A549 (cell line): ENCODE data around the gene PLCB2. TPM values are rescaled to one million over a fixed set of nuclear protein-coding genes. Genes with fewer than 3 reads are reported as not detected.

Experiments used
- ATAC-seq, 2 experiments: fragments of 200-7000 bp in 1 of 2; fragments of >200 bp in 1 of 2; cut with Nextera tagmentation in 1 of 2; cut with Tn5 transposase in 1 of 2; 3 replicates each; pipeline versions ENCODE4 v1.8.0 to v1.9.1; 2018 to 2020; ENCODE audit warnings: mild to moderate bottlenecking in 1 of 2, moderate library complexity in 1 of 2
- CTCF ChIA-PET: fragments of 300-600 bp; sonication (Branson Sonifier 250); formaldehyde crosslinking; extraction: SDS; loops from one replicate; lab custom pipeline; 2021; ENCODE audit warnings: antibody characterized with exemption, inconsistent platforms; lab: Yijun Ruan, JAX
- POLR2A ChIA-PET: fragments of 350-600 bp; formaldehyde crosslinking; extraction: SDS; loops from one replicate; lab custom pipeline; 2021; ENCODE audit warnings: antibody characterized with exemption, inconsistent platforms; lab: Yijun Ruan, JAX
- DNase-seq, 2 experiments: peaks; one replicate each; pipeline versions ENCODE4 v3.0.0 to v3.0.0-alpha.2; 2011 to 2016; ENCODE audit warnings: low read depth in 1 of 2, low spot score in 1 of 2
- FAIRE-seq: peaks from 2 replicates; lab custom pipeline; 2011; peaks lifted over from hg19 to GRCh38; lab: Jason Lieb, UNC
- H3K27ac ChIP-seq, 2 experiments: fragments of >200 bp; sonication (Bioruptor Twin); formaldehyde crosslinking; 3 replicates each; pipeline ENCODE4 v1.5.1; 2016 to 2017
- H3K4me1 ChIP-seq: fragments of >200 bp; sonication (Bioruptor Twin); formaldehyde crosslinking; 3 replicates; pipeline ENCODE4 v1.6.1; 2016
- H3K4me2 ChIP-seq: fragments of >200 bp; sonication (Bioruptor Twin); formaldehyde crosslinking; 3 replicates; pipeline ENCODE4 v1.6.1; 2016
- H3K4me3 ChIP-seq: fragments of >200 bp; sonication (Bioruptor Twin); formaldehyde crosslinking; 3 replicates; pipeline ENCODE4 v1.5.1; 2016
- H3K9me3 ChIP-seq: fragments of >200 bp; sonication (Bioruptor Twin); formaldehyde crosslinking; 3 replicates; pipeline ENCODE4 v1.6.1; 2016
- BHLHE40 ChIP-seq: IDR thresholded peaks from 2 replicates; pipeline ENCODE4 v1.6.1; 2012; ENCODE audit warnings: low read depth, low read length, inconsistent platforms
- CBX8 ChIP-seq: fragments of 200-600 bp; sonication (generic); IDR thresholded peaks from 2 replicates; pipeline ENCODE4 v1.6.1; 2016
- CEBPB ChIP-seq, 2 experiments: fragments of >200 bp in 1 of 2; sonication (Bioruptor Twin) in 1 of 2; formaldehyde crosslinking in 1 of 2; IDR thresholded peaks; 2 replicates each; pipeline ENCODE4 v1.6.1; 2012 to 2016
- CTCF ChIP-seq: fragments of >200 bp; sonication (Bioruptor Twin); formaldehyde crosslinking; IDR thresholded peaks from 3 replicates; pipeline ENCODE4 v1.5.1; 2016
- KDM1A ChIP-seq: fragments of 200-600 bp; sonication (generic); IDR thresholded peaks from 2 replicates; pipeline ENCODE4 v1.6.1; 2016; ENCODE audit warnings: low read depth, mild to moderate bottlenecking
- MAX ChIP-seq: IDR thresholded peaks from 2 replicates; pipeline ENCODE4 v1.6.1; 2012
- NFE2L2 ChIP-seq: fragments of 150-350 bp; conservative IDR thresholded peaks from 2 replicates; pipeline ENCODE4 v1.6.1; 2014; ENCODE audit warnings: low read length
- NPAS2 ChIP-seq: fragments of 250-450 bp; sonication (Bioruptor Pico); IDR thresholded peaks from 2 replicates; pipeline ENCODE4 v1.8.0; 2022; ENCODE audit warnings: mild to moderate bottlenecking, moderate library complexity, borderline replicate concordance
- NR3C1 ChIP-seq: fragments of >200 bp; sonication (Bioruptor Twin); formaldehyde crosslinking; IDR thresholded peaks from 3 replicates; pipeline ENCODE4 v1.6.1; 2017
- PBX3 ChIP-seq: IDR thresholded peaks from 2 replicates; pipeline ENCODE4 v1.6.1; 2012
- RAD21 ChIP-seq, 2 experiments: fragments of >200 bp in 1 of 2; sonication (Bioruptor Twin) in 1 of 2; formaldehyde crosslinking in 1 of 2; IDR thresholded peaks in 1 of 2; conservative IDR thresholded peaks in 1 of 2; 2 replicates in 1 of 2; 3 replicates in 1 of 2; pipeline ENCODE4 v1.6.1; 2012 to 2018; ENCODE audit warnings: inconsistent platforms in 1 of 2
- RARB ChIP-seq: fragments of 250-450 bp; sonication (Bioruptor Pico); IDR thresholded peaks from 2 replicates; pipeline ENCODE4 v1.8.0; 2021; ENCODE audit warnings: mild to moderate bottlenecking, moderate library complexity
- SMC3 ChIP-seq: fragments of >200 bp; sonication (Bioruptor Twin); formaldehyde crosslinking; IDR thresholded peaks from 3 replicates; pipeline ENCODE4 v1.6.1; 2018; ENCODE audit warnings: inconsistent platforms
- TP53 ChIP-seq: fragments of 250-450 bp; sonication (Bioruptor Pico); IDR thresholded peaks from 2 replicates; pipeline ENCODE4 v1.5.0; 2021; ENCODE audit warnings: mild to moderate bottlenecking, moderate library complexity
- ZFP36 ChIP-seq: fragments of 450-650 bp; IDR thresholded peaks from 2 replicates; pipeline ENCODE4 v1.6.1; 2014; ENCODE audit warnings: borderline replicate concordance; ENCODE audit not compliant: partially characterized antibody
- ZNF302 ChIP-seq: fragments of 250-450 bp; sonication (Bioruptor Pico); IDR thresholded peaks from 2 replicates; pipeline ENCODE4 v1.9.0; 2021; ENCODE audit warnings: inconsistent platforms, mild to moderate bottlenecking, moderate library complexity
- WGBS: methylation state at CpG from one replicate; pipeline ENCODE4 v1.1.6; 2017; ENCODE audit errors: missing lambda C conversion rate; 5-methylcytosine and 5-hydroxymethylcytosine counted together
- polyA plus RNA-seq, 4 experiments: library from polyadenylated mRNA; depleted of rRNA in 3 of 4; stranded (reverse); fragments of >200 nt; fragmentation: RNase III in 1 of 4; extraction: RNeasy Plus Mini Kit Qiagen cat#74134 plus additional on column Dnase treatment in 1 of 4; gene quantifications; 2 replicates in 3 of 4; 3 replicates in 1 of 4; pipeline ENCODE4 v1.2.3, GENCODE V29; 2011 to 2017
- TF ChIP-seq, protein P1 (sequence below): fragments of 250-450 bp; sonication (Bioruptor Pico); IDR thresholded peaks from 2 replicates; pipeline ENCODE4 v1.5.0; 2021; ENCODE audit warnings: mild to moderate bottlenecking, moderate library complexity, borderline replicate concordance
- TF ChIP-seq, protein P2 (sequence below): IDR thresholded peaks from 2 replicates; pipeline ENCODE4 v1.6.1; 2012; ENCODE audit warnings: low read depth, borderline replicate concordance
- TF ChIP-seq, protein P3 (sequence below): fragments of >200 bp; sonication (Bioruptor Twin); formaldehyde crosslinking; IDR thresholded peaks from 3 replicates; pipeline ENCODE4 v1.6.1; 2016

PLCB2 gene
- polyA plus RNA-seq, 2 of the 4 experiments (the other 2 are of a cell fraction): 0.30 to 0.49 TPM

GRCh38 chr15:40310001-40310959 lies 2.5 kb upstream of the PLCB2 start:
- ATAC-seq: peak; percentile 58 to 90; a peak in 4 of 6 replicates
- Histone ChIP-seq H3K4me1 (peaks cover 6% of the 10 kb centered on the region; the same call in 1 of the 3 replicates), H3K9me3 (no peaks in the 10 kb centered on the region), H3K27ac (no peak overlapping the region), H3K4me2 (no peak overlapping the region), H3K4me3 (no peak overlapping the region)
- FAIRE-seq: no peak
- CTCF ChIA-PET: interaction anchor here (0.5 to 18.2 kb wide), 23 partner anchors 9 to 434 kb away, joined by 3 to 203 read pairs (median 4); partner anchors contain the start of genes ANKRD63, CCDC9B and INAFM2
- peak; percentile 45 to 51 for DNase-seq
- peak; percentile 56 for TF ChIP-seq CTCF
- TF ChIP-seq SMC3: peak; percentile 70
- TF ChIP-seq ZNF302 (CRISPR knock-in tag): no peak
- peak; percentile 73 to 88 for TF ChIP-seq RAD21 (conservative IDR thresholded peaks at IDR 0.05 in 1 of 2, IDR thresholded peaks at IDR 0.05 in 1 of 2)
- TF ChIP-seq, protein P1, sequence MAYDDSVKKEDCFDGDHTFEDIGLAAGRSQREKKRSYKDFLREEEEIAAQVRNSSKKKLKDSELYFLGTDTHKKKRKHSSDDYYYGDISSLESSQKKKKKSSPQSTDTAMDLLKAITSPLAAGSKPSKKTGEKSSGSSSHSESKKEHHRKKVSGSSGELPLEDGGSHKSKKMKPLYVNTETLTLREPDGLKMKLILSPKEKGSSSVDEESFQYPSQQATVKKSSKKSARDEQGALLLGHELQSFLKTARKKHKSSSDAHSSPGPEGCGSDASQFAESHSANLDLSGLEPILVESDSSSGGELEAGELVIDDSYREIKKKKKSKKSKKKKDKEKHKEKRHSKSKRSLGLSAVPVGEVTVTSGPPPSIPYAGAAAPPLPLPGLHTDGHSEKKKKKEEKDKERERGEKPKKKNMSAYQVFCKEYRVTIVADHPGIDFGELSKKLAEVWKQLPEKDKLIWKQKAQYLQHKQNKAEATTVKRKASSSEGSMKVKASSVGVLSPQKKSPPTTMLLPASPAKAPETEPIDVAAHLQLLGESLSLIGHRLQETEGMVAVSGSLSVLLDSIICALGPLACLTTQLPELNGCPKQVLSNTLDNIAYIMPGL: no peak
- WGBS: 8% methylated on average over 4 of the region's 4 CpGs
- POLR2A ChIA-PET: no interaction called here

DNA sequence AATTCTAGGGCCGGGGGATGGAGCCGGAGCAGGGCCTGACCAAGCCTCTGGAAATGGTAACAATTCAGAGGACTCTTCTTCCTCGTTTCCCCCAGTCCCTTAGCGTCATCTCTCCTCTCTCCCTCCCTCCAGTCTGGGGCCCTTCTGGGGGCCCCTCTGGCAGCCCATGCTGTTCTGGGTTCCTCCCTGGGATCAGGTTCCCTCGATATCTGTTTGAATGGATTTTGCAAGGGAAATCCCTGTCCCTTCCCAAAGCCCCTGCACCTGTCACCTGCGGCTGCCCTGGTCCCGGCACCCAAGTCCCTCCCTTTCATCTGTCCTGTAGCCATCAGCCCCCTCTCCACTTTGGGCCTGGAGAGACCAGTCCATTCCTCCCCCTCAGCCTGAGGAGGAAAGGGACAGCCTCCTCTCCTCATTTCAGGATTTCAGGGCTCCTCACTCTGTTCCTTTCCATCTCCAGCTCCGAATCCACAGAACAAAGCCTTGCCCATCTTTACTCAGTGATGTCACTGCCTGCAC lies 1.7 kb upstream of the PLCB2 start:
- no peaks in the 10 kb centered on the region for H3K9me3 ChIP-seq
- no peak for TF ChIP-seq KDM1A
- TF ChIP-seq, protein P2, sequence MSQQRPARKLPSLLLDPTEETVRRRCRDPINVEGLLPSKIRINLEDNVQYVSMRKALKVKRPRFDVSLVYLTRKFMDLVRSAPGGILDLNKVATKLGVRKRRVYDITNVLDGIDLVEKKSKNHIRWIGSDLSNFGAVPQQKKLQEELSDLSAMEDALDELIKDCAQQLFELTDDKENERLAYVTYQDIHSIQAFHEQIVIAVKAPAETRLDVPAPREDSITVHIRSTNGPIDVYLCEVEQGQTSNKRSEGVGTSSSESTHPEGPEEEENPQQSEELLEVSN: no peak
- TF ChIP-seq ZFP36: no peak
- no peak for TF ChIP-seq CBX8
- no peak for TF ChIP-seq RARB (CRISPR knock-in tag)
- no peak for TF ChIP-seq CEBPB (IDR thresholded peaks at IDR 0.05)
- TF ChIP-seq, all 56 proteins: peak for 0
- no peak for FAIRE-seq
- no peak for DNase-seq
- CTCF ChIA-PET: interaction anchor here (0.5 to 18.2 kb wide), 17 partner anchors 8 to 621 kb away, joined by 3 to 203 read pairs (median 4); partner anchors contain the start of genes ANKRD63, CCDC9B and INAFM2
- Histone ChIP-seq H3K27ac (no peak overlapping the region), H3K4me2 (no peak overlapping the region), H3K4me1 (peaks cover 6% of the 10 kb centered on the region; the same call in 1 of the 3 replicates), H3K4me3 (no peak overlapping the region)
- POLR2A ChIA-PET: no interaction called here
- no peak for ATAC-seq
- WGBS: 77% methylated on average over 8 of the region's 8 CpGs

GRCh38 chr15:40306908-40307307 lies 827 bp downstream of the PLCB2 start:
- DNase-seq: no peak
- Histone ChIP-seq H3K4me1 (no peaks in the 10 kb centered on the region), H3K4me3 (no peak overlapping the region), H3K27ac (no peak overlapping the region), H3K9me3 (no peaks in the 10 kb centered on the region), H3K4me2 (no peak overlapping the region)
- no peak for FAIRE-seq
- TF ChIP-seq, protein P3, sequence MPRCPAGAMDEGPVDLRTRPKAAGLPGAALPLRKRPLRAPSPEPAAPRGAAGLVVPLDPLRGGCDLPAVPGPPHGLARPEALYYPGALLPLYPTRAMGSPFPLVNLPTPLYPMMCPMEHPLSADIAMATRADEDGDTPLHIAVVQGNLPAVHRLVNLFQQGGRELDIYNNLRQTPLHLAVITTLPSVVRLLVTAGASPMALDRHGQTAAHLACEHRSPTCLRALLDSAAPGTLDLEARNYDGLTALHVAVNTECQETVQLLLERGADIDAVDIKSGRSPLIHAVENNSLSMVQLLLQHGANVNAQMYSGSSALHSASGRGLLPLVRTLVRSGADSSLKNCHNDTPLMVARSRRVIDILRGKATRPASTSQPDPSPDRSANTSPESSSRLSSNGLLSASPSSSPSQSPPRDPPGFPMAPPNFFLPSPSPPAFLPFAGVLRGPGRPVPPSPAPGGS: no peak
- TF ChIP-seq CEBPB (IDR thresholded peaks at IDR 0.05) (no peak), PBX3 (no peak), NFE2L2 (no peak), TP53 (CRISPR knock-in tag) (no peak), MAX (no peak), NPAS2 (CRISPR knock-in tag) (no peak), RAD21 (conservative IDR thresholded peaks at IDR 0.05 in 1 of 2, IDR thresholded peaks at IDR 0.05 in 1 of 2) (no peak), NR3C1 (no peak), BHLHE40 (no peak)
- POLR2A ChIA-PET: no interaction called here
- CTCF ChIA-PET: interaction anchor here (1.3 to 18.2 kb wide), 6 partner anchors 13 to 115 kb away, joined by 5 to 203 read pairs (median 16); no protein-coding TSS in a partner anchor
- 0% methylated on average over 1 of the region's 7 CpGs for WGBS
- ATAC-seq: no peak
